ENCODE data around the gene DNAH9.

The DNAH9 gene

GRCh38 chr17:11900041-11900476 lies 301.8 kb downstream of the DNAH9 start:
- WGBS, 2 experiments (ENCODE audit: insufficient coverage in 2 of 2) = 70 to 73% methylated on average over 3 of the region's 6 CpGs
- Histone ChIP-seq H3K36me3 (ENCODE audit: control insufficient read depth, insufficient read depth, low read length) (no peaks in the 10 kb centered on the region), H3K27ac (ENCODE audit: low read depth, low read length, severe bottlenecking) (no peak overlapping the region), H3K4me1 (ENCODE audit: control insufficient read depth, insufficient read depth, low read length, poor library complexity, severe bottlenecking) (peaks cover 10% of the 10 kb centered on the region), H3K9me3 (ENCODE audit: control insufficient read depth, low read length) (no peaks in the 10 kb centered on the region), H3K4me3 (ENCODE audit: extremely low read depth, insufficient read depth, low read length, poor library complexity, severe bottlenecking) (no peak overlapping the region)

GRCh38 chr17:11900655-11901054 lies 302.4 kb downstream of the DNAH9 start:
- no peaks in the 10 kb centered on the region for H3K36me3 ChIP-seq (ENCODE audit: control insufficient read depth, insufficient read depth, low read length)
- H3K27ac ChIP-seq (ENCODE audit: low read depth, low read length, severe bottlenecking) = no peak overlapping the region
- no peaks in the 10 kb centered on the region for H3K9me3 ChIP-seq (ENCODE audit: control insufficient read depth, low read length)
- peaks cover 10% of the 10 kb centered on the region for H3K4me1 ChIP-seq (ENCODE audit: control insufficient read depth, insufficient read depth, low read length, poor library complexity, severe bottlenecking)
- H3K4me3 ChIP-seq (ENCODE audit: extremely low read depth, insufficient read depth, low read length, poor library complexity, severe bottlenecking) = no peak overlapping the region
- 94 to 96% methylated on average over 2 to 3 of the region's 3 CpGs for WGBS, 2 experiments (ENCODE audit: insufficient coverage in 2 of 2)

DNA sequence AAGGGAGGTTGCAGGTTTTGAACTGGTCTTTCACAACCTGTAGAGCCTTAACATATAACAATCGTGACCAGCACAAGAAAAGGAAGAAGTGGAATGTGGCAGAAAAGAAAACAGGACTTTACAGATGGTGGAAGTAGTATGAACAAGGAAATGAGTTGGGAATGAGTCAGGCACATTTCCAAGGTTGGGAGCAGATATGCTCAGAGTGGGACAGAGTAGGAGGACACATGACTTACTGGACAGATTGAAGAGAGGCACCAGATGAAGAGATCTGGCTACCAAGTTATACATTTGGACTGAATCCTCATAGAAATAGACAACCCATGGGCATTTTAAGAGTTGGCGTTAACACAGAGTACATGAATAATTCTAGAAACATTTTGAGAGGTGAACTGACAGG lies 303.7 kb downstream of the DNAH9 start:
- 80 to 100% methylated on average over 1 to 2 of the region's 2 CpGs for WGBS, 2 experiments (ENCODE audit: insufficient coverage in 2 of 2)
- H3K4me1 ChIP-seq (ENCODE audit: control insufficient read depth, insufficient read depth, low read length, poor library complexity, severe bottlenecking) = peaks cover 10% of the 10 kb centered on the region
- no peaks in the 10 kb centered on the region for H3K36me3 ChIP-seq (ENCODE audit: control insufficient read depth, insufficient read depth, low read length)
- H3K4me3 ChIP-seq (ENCODE audit: extremely low read depth, insufficient read depth, low read length, poor library complexity, severe bottlenecking) = no peak overlapping the region
- no peak overlapping the region for H3K27ac ChIP-seq (ENCODE audit: low read depth, low read length, severe bottlenecking)
- H3K9me3 ChIP-seq (ENCODE audit: control insufficient read depth, low read length) = no peaks in the 10 kb centered on the region

DNA sequence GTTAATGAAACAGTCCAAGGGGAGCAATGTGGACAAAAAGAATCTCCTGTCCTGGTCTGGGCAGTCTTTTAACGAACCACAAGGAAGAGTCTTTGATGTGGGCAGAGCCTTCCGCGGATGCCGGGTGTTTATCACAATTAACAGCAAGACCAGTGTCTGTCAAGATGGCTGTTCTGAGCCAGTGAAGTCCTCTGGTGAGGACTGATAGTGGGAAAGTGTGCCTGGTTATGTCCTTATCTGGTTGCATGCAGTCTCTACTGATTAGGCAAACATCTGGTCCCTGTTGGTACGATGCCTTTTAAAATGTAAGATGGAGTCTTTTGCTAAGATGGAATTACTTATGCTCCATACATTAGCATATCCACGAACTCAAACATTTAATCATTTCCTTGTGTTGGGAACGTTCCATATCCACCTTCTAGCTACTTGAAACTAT lies 310.5 kb downstream of the DNAH9 start:
- Histone ChIP-seq H3K9me3 (ENCODE audit: control insufficient read depth, low read length) (peaks cover 9% of the 10 kb centered on the region), H3K4me1 (ENCODE audit: control insufficient read depth, insufficient read depth, low read length, poor library complexity, severe bottlenecking) (peaks cover 8% of the 10 kb centered on the region), H3K36me3 (ENCODE audit: control insufficient read depth, insufficient read depth, low read length) (no peaks in the 10 kb centered on the region), H3K4me3 (ENCODE audit: extremely low read depth, insufficient read depth, low read length, poor library complexity, severe bottlenecking) (no peak overlapping the region), H3K27ac (ENCODE audit: low read depth, low read length, severe bottlenecking) (peak overlapping the region; percentile 58)
- 31 to 35% methylated on average over 4 to 5 of the region's 7 CpGs for WGBS, 2 experiments (ENCODE audit: insufficient coverage in 2 of 2)

- H3K4me1 ChIP-seq (ENCODE audit: control insufficient read depth, insufficient read depth, low read length, poor library complexity, severe bottlenecking) = peaks cover 8% of the 10 kb centered on the region
- H3K27ac ChIP-seq (ENCODE audit: low read depth, low read length, severe bottlenecking) = peak overlapping the region; percentile 58
- H3K4me3 ChIP-seq (ENCODE audit: extremely low read depth, insufficient read depth, low read length, poor library complexity, severe bottlenecking) = no peak overlapping the region
- H3K9me3 ChIP-seq (ENCODE audit: control insufficient read depth, low read length) = peaks cover 9% of the 10 kb centered on the region
- WGBS, 2 experiments (ENCODE audit: insufficient coverage in 2 of 2) = 88 to 91% methylated on average over 5 of the region's 5 CpGs
- no peaks in the 10 kb centered on the region for H3K36me3 ChIP-seq (ENCODE audit: control insufficient read depth, insufficient read depth, low read length)
Observed at GRCh38 chr17:11909348-11909747, 311.1 kb downstream of the DNAH9 start.

- H3K4me3 ChIP-seq (ENCODE audit: extremely low read depth, insufficient read depth, low read length, poor library complexity, severe bottlenecking) = no peak overlapping the region
- WGBS, 2 experiments (ENCODE audit: insufficient coverage in 2 of 2) = 55 to 80% methylated on average over 2 of the region's 2 CpGs
- peaks cover 5% of the 10 kb centered on the region for H3K9me3 ChIP-seq (ENCODE audit: control insufficient read depth, low read length)
- no peaks in the 10 kb centered on the region for H3K36me3 ChIP-seq (ENCODE audit: control insufficient read depth, insufficient read depth, low read length)
- H3K4me1 ChIP-seq (ENCODE audit: control insufficient read depth, insufficient read depth, low read length, poor library complexity, severe bottlenecking) = no peaks in the 10 kb centered on the region
- no peak overlapping the region for H3K27ac ChIP-seq (ENCODE audit: low read depth, low read length, severe bottlenecking)
Observed at GRCh38 chr17:11916091-11916490, 317.8 kb downstream of the DNAH9 start.

DNA sequence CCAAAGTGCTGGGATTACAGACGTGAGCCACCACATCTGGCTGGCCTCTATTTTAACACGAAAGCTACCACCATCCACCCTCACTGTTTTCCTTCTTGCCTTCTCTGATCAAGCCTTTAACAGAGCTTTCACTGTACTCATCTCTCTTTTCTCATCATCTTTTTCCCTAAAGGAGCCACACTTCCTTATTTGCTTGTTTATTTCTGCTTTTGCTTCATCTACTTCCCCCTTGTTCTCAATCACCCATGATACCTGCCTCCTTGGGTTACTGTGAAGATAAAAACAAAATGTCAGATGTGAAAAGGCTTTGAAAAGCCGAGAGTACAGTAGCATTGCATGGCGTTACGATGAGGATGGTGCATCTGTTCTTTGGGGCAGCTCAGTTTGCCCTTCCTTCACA lies 319.1 kb downstream of the DNAH9 start:
- H3K36me3 ChIP-seq (ENCODE audit: control insufficient read depth, insufficient read depth, low read length) = no peaks in the 10 kb centered on the region
- WGBS, 2 experiments (ENCODE audit: insufficient coverage in 2 of 2) = 96 to 98% methylated on average over 5 of the region's 5 CpGs
- no peak overlapping the region for H3K4me3 ChIP-seq (ENCODE audit: extremely low read depth, insufficient read depth, low read length, poor library complexity, severe bottlenecking)
- no peaks in the 10 kb centered on the region for H3K9me3 ChIP-seq (ENCODE audit: control insufficient read depth, low read length)
- no peaks in the 10 kb centered on the region for H3K4me1 ChIP-seq (ENCODE audit: control insufficient read depth, insufficient read depth, low read length, poor library complexity, severe bottlenecking)
- H3K27ac ChIP-seq (ENCODE audit: low read depth, low read length, severe bottlenecking) = no peak overlapping the region

DNA sequence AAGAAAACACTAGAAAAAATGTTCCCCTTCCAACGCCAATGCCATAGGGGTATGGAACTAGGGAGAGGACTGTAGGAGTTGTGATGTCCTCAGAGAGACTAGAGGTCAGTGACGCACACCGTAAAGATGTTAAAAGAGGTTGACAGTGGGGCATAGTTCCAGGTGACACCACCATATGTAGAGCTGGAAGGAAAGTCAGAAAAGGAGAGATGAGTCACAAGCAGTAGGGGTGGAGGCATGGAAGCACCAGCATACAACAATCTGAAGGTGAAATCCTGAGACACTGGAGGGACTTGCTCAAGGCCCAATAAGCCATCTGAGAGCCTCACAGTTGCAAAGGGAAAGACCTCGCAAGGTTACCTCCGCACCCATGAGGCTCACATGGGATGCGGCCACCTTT lies 323.0 kb downstream of the DNAH9 start:
- H3K36me3 ChIP-seq (ENCODE audit: control insufficient read depth, insufficient read depth, low read length) = no peaks in the 10 kb centered on the region
- H3K4me1 ChIP-seq (ENCODE audit: control insufficient read depth, insufficient read depth, low read length, poor library complexity, severe bottlenecking) = peaks cover 10% of the 10 kb centered on the region
- WGBS, 2 experiments (ENCODE audit: insufficient coverage in 2 of 2) = 93 to 98% methylated on average over 4 to 6 of the region's 6 CpGs
- no peaks in the 10 kb centered on the region for H3K9me3 ChIP-seq (ENCODE audit: control insufficient read depth, low read length)
- H3K27ac ChIP-seq (ENCODE audit: low read depth, low read length, severe bottlenecking) = no peak overlapping the region
- no peak overlapping the region for H3K4me3 ChIP-seq (ENCODE audit: extremely low read depth, insufficient read depth, low read length, poor library complexity, severe bottlenecking)

GRCh38 chr17:11922638-11923037 lies 324.4 kb downstream of the DNAH9 start:
- H3K4me3 ChIP-seq (ENCODE audit: extremely low read depth, insufficient read depth, low read length, poor library complexity, severe bottlenecking) = no peak overlapping the region
- no peaks in the 10 kb centered on the region for H3K9me3 ChIP-seq (ENCODE audit: control insufficient read depth, low read length)
- peaks cover 10% of the 10 kb centered on the region for H3K4me1 ChIP-seq (ENCODE audit: control insufficient read depth, insufficient read depth, low read length, poor library complexity, severe bottlenecking)
- no CpG with 5 or more reads among the region's 1 CpG for WGBS, 2 experiments (ENCODE audit: insufficient coverage in 2 of 2)
- no peaks in the 10 kb centered on the region for H3K36me3 ChIP-seq (ENCODE audit: control insufficient read depth, insufficient read depth, low read length)
- H3K27ac ChIP-seq (ENCODE audit: low read depth, low read length, severe bottlenecking) = no peak overlapping the region

DNA sequence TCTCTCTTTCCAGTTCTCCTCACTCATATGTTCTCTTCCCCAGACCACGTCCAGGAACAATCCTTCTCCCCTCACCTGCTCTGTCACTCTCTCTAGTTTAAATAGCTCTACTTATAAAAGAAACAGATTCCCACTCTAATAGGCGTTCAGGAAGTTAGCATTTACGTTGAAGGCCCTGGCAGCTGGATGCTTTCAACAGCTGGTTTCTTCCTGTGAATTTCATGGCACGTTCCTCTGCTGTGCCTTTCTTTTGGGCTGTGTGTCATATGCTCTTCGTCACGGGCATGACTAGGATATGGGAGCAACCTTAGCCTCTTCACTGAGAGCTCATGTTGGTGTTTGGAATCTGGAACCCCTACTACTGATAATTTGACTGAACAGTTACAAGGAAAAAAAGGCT lies 325.8 kb downstream of the DNAH9 start:
- peaks cover 13% of the 10 kb centered on the region for H3K4me1 ChIP-seq (ENCODE audit: control insufficient read depth, insufficient read depth, low read length, poor library complexity, severe bottlenecking)
- 91 to 92% methylated on average over 4 of the region's 6 CpGs for WGBS, 2 experiments (ENCODE audit: insufficient coverage in 2 of 2)
- no peaks in the 10 kb centered on the region for H3K9me3 ChIP-seq (ENCODE audit: control insufficient read depth, low read length)
- no peaks in the 10 kb centered on the region for H3K36me3 ChIP-seq (ENCODE audit: control insufficient read depth, insufficient read depth, low read length)
- H3K27ac ChIP-seq (ENCODE audit: low read depth, low read length, severe bottlenecking) = no peak overlapping the region
- no peak overlapping the region for H3K4me3 ChIP-seq (ENCODE audit: extremely low read depth, insufficient read depth, low read length, poor library complexity, severe bottlenecking)

DNA sequence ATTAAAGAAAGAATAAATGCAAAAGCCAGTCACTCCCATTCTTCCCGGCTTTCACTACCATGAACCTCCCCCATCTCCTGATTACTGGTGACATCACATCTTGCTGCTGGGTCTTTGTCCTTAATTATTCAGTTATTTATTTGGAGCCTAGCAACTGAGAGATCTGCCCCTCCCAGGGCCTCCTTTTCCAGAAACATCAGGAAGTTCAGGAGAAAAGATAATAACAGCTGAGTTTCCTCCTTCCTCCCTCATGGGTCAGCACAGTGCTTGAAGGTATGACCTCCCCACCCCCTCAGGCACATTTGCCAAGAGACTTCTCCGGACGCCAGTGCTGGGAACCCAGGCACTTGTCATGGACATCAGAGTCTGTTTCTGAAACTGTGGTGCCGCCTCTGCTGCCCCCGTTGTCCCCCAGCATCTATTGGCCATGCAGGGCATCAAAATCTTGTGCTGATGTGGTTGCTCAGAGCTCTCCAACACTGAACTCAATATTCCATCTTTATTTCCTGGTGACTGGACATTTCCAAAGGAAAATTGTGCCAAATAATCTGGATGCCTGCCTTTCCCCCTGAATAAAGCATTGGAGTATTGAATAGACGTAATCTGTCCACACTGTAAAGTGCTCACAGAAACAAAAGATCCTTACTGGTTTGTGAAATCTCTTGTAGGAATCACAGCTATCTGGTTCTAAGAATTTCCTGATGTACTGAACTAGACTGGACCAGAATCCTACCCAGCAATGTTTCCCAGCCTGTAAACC lies 327.2 kb downstream of the DNAH9 start:
- Histone ChIP-seq H3K36me3 (ENCODE audit: control insufficient read depth, insufficient read depth, low read length) (no peaks in the 10 kb centered on the region), H3K27ac (ENCODE audit: low read depth, low read length, severe bottlenecking) (peak overlapping the region; percentile 81), H3K4me1 (ENCODE audit: control insufficient read depth, insufficient read depth, low read length, poor library complexity, severe bottlenecking) (peaks cover 13% of the 10 kb centered on the region), H3K4me3 (ENCODE audit: extremely low read depth, insufficient read depth, low read length, poor library complexity, severe bottlenecking) (no peak overlapping the region), H3K9me3 (ENCODE audit: control insufficient read depth, low read length) (no peaks in the 10 kb centered on the region)
- WGBS, 2 experiments (ENCODE audit: insufficient coverage in 2 of 2) = 77 to 79% methylated on average over 4 to 6 of the region's 6 CpGs

Measured in mesodermal cell (in vitro differentiated cells).